ENCODE results near the gene AIRE. TPM values are rescaled to one million over a fixed set of nuclear protein-coding genes. Genes with fewer than 3 reads are reported as not detected.

The AIRE gene
- total RNA-seq, 1 experiment from 2014 or later: 0.09 TPM

DNA sequence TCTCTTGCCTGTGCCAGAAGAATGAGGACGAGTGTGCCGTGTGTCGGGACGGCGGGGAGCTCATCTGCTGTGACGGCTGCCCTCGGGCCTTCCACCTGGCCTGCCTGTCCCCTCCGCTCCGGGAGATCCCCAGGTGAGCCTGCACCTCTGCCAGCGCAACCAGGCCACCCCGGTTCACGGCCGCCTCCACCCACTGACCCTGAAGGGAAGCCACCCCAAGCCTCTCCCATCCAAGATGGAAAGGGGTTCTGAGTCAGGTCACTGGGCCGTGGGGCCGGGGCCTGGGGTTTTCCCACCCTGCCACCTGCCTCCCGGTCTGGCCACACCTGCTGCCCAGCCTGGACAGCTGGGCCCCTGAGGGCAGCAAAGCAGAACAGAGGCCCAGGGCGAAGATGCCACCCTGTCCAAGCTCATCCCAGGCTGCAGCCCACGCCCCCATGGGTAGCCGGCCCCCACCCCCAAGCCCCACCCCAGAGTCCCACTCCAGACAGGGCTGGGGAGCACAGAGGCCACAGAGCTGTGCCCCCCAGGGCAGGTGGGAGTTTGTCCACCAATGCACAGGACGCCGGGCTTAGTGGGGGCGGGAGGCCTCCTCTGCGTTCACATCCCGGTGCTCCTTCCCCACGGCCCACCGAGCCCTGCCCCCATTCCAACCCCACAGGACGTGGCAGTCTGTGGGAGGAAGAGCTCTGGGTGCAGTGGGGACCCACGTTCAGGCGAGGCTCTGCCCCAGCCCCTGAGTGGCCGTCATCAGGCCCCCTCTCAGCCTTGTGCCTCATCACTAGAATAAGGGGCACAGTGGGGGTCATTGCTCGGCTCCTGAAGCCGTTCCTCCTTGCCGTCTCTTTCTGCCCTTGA lies 5.6 kb downstream of the AIRE start:
- TF ChIP-seq FOXK1 (CRISPR knock-in tag; IDR thresholded peaks at IDR 0.05) (no peak), JUN (CRISPR knock-in tag; IDR thresholded peaks at IDR 0.05) (no peak), MYBL2 (CRISPR knock-in tag; IDR thresholded peaks at IDR 0.05) (no peak), ZNF416 (CRISPR knock-in tag; IDR thresholded peaks at IDR 0.05) (no peak), GRHL2 (CRISPR knock-in tag; IDR thresholded peaks at IDR 0.05; ENCODE audit: insufficient replicate concordance, severe bottlenecking) (no peak), ELF4 (CRISPR knock-in tag; IDR thresholded peaks at IDR 0.05; ENCODE audit: low read depth) (no peak), NFE2L1 (CRISPR knock-in tag; IDR thresholded peaks at IDR 0.05) (no peak), NFYB (CRISPR knock-in tag; conservative IDR thresholded peaks at IDR 0.05; ENCODE audit: low read depth) (no peak), TEAD4 (CRISPR knock-in tag; IDR thresholded peaks at IDR 0.05) (no peak), ESRRA (CRISPR knock-in tag; IDR thresholded peaks at IDR 0.05; ENCODE audit: borderline replicate concordance) (no peak), ZNF219 (CRISPR knock-in tag; IDR thresholded peaks at IDR 0.05; ENCODE audit: borderline replicate concordance) (no peak), IRF2 (CRISPR knock-in tag; IDR thresholded peaks at IDR 0.05; ENCODE audit: borderline replicate concordance, low read depth) (no peak)
- TF ChIP-seq, protein P1, sequence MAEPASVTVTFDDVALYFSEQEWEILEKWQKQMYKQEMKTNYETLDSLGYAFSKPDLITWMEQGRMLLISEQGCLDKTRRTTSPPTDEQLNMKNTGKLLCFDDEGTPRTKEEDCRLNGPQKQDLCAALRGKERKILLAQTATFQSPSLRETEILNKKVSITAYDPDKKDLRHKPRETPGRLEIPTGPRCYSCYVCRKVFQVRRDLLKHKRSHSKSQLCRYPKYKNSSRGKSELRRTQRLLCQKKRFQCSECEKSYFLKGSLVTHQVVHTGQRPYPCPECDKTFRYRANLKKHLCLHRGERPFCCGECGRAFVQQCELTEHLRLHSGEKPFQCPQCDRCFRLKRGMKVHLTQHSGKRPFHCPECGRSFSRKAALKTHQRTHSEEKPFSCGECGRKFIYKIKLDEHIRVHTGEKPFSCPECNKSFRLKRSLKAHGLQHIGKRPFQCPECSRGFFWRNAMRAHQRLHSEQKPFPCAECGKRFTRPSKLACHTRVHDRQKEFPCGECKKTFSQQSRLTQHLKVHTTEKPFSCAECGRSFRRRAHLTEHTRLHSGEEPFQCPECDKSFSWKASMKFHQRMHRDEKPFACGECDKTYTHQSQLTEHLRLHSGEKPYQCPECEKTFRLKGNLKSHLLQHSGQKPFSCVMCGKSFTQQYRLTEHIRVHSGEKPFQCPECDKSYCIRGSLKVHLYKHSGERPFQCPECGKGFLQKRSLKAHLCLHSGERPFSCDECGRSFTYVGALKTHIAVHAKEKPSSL (CRISPR knock-in tag; conservative IDR thresholded peaks at IDR 0.05): no peak
- TF ChIP-seq, protein P2, sequence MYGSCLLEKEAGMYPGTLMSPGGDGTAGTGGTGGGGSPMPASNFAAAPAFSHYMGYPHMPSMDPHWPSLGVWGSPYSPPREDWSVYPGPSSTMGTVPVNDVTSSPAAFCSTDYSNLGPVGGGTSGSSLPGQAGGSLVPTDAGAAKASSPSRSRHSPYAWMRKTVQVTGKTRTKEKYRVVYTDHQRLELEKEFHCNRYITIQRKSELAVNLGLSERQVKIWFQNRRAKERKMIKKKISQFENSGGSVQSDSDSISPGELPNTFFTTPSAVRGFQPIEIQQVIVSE (CRISPR knock-in tag; IDR thresholded peaks at IDR 0.05; ENCODE audit: borderline replicate concordance): no peak
- TF ChIP-seq, protein P3, sequence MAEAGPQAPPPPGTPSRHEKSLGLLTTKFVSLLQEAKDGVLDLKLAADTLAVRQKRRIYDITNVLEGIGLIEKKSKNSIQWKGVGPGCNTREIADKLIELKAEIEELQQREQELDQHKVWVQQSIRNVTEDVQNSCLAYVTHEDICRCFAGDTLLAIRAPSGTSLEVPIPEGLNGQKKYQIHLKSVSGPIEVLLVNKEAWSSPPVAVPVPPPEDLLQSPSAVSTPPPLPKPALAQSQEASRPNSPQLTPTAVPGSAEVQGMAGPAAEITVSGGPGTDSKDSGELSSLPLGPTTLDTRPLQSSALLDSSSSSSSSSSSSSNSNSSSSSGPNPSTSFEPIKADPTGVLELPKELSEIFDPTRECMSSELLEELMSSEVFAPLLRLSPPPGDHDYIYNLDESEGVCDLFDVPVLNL (CRISPR knock-in tag; IDR thresholded peaks at IDR 0.05; ENCODE audit: borderline replicate concordance, low read depth): no peak
- TF ChIP-seq, protein P4, sequence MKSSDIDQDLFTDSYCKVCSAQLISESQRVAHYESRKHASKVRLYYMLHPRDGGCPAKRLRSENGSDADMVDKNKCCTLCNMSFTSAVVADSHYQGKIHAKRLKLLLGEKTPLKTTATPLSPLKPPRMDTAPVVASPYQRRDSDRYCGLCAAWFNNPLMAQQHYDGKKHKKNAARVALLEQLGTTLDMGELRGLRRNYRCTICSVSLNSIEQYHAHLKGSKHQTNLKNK (CRISPR knock-in tag; IDR thresholded peaks at IDR 0.05): no peak
- TF ChIP-seq, protein P5, sequence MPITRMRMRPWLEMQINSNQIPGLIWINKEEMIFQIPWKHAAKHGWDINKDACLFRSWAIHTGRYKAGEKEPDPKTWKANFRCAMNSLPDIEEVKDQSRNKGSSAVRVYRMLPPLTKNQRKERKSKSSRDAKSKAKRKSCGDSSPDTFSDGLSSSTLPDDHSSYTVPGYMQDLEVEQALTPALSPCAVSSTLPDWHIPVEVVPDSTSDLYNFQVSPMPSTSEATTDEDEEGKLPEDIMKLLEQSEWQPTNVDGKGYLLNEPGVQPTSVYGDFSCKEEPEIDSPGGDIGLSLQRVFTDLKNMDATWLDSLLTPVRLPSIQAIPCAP (CRISPR knock-in tag; IDR thresholded peaks at IDR 0.05): no peak
- DNase-seq (ENCODE audit: low spot score) (no peak), ATAC-seq (no peak)
- ChIA-PET POLR2A (no interaction called here), CTCF (no interaction called here)
- no peaks in the 10 kb centered on the region for H3K9me3 Mint-ChIP-seq
- no peaks in the 10 kb centered on the region for H3K36me3 Mint-ChIP-seq
- peaks cover 6% of the 10 kb centered on the region for H3K27me3 Mint-ChIP-seq (ENCODE audit: low read depth)
- H3K4me1 Mint-ChIP-seq: no peaks in the 10 kb centered on the region
- H3K27ac Mint-ChIP-seq: no peak overlapping the region
- H3K4me3 Mint-ChIP-seq: no peak overlapping the region

DNA sequence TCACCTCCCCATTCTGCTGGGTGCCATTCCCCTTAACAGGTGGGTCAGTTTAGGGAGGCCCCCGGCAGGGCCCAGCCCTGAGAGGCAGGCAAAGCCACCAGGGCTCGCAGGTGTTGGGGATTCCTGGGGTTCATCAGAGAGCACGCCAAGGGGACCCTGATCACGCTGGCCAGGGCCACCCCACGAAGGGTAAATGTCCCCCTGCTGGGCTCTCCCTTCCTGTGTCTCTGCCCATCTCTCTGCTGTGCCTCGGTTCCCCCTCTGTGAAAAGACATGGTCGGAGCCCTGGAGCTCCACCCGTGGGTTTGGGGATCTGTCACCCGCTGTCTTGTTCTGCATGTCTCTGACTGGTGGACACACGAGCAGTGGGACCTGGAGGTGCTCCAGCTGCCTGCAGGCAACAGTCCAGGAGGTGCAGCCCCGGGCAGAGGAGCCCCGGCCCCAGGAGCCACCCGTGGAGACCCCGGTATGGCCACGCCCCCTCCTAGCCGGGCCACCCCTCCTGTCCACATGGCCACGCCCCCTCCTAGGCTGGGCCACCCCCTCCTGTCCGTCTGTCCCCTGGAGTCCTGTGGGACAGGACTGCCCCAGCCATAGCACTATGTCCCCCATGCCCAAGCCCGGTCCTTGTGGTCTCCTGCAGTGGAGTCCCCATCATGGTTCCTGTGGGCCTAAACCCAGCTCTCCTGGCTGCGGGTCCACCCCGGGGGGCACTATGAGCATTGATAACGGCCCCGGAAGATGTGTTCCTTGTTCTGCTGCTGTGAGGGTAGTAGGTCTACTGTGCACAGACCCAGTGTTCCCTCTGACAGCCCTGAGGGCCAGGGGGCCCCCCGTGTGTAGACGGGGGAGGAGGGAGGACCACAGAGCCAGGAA lies 6.5 kb downstream of the AIRE start:
- Mint-ChIP-seq H3K9me3 (no peaks in the 10 kb centered on the region), H3K4me3 (no peak overlapping the region), H3K27me3 (ENCODE audit: low read depth) (no peaks in the 10 kb centered on the region), H3K36me3 (no peaks in the 10 kb centered on the region), H3K27ac (no peak overlapping the region), H3K4me1 (no peaks in the 10 kb centered on the region)
- POLR2A ChIA-PET: no interaction called here
- peak; percentile 60 for DNase-seq (ENCODE audit: low spot score)
- ATAC-seq: peak; percentile 52
- CTCF ChIA-PET: no interaction called here
- TF ChIP-seq PRRX2 (CRISPR knock-in tag; IDR thresholded peaks at IDR 0.05) (no peak), ZBTB21 (CRISPR knock-in tag; IDR thresholded peaks at IDR 0.05; ENCODE audit: borderline replicate concordance) (no peak), RORB (CRISPR knock-in tag; IDR thresholded peaks at IDR 0.05) (no peak), ZNF671 (CRISPR knock-in tag; IDR thresholded peaks at IDR 0.05) (no peak)
- TF ChIP-seq, protein P6, sequence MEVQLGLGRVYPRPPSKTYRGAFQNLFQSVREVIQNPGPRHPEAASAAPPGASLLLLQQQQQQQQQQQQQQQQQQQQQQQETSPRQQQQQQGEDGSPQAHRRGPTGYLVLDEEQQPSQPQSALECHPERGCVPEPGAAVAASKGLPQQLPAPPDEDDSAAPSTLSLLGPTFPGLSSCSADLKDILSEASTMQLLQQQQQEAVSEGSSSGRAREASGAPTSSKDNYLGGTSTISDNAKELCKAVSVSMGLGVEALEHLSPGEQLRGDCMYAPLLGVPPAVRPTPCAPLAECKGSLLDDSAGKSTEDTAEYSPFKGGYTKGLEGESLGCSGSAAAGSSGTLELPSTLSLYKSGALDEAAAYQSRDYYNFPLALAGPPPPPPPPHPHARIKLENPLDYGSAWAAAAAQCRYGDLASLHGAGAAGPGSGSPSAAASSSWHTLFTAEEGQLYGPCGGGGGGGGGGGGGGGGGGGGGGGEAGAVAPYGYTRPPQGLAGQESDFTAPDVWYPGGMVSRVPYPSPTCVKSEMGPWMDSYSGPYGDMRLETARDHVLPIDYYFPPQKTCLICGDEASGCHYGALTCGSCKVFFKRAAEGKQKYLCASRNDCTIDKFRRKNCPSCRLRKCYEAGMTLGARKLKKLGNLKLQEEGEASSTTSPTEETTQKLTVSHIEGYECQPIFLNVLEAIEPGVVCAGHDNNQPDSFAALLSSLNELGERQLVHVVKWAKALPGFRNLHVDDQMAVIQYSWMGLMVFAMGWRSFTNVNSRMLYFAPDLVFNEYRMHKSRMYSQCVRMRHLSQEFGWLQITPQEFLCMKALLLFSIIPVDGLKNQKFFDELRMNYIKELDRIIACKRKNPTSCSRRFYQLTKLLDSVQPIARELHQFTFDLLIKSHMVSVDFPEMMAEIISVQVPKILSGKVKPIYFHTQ (CRISPR knock-in tag; IDR thresholded peaks at IDR 0.05): no peak
- TF ChIP-seq, protein P7, sequence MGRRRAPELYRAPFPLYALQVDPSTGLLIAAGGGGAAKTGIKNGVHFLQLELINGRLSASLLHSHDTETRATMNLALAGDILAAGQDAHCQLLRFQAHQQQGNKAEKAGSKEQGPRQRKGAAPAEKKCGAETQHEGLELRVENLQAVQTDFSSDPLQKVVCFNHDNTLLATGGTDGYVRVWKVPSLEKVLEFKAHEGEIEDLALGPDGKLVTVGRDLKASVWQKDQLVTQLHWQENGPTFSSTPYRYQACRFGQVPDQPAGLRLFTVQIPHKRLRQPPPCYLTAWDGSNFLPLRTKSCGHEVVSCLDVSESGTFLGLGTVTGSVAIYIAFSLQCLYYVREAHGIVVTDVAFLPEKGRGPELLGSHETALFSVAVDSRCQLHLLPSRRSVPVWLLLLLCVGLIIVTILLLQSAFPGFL (CRISPR knock-in tag; IDR thresholded peaks at IDR 0.05; ENCODE audit: borderline replicate concordance): no peak
